ENCODE data around the gene HAUS3.
A peak's percentile ranks its signal among the peaks of the same experiment; 100 is the strongest.

The HAUS3 gene

DNA sequence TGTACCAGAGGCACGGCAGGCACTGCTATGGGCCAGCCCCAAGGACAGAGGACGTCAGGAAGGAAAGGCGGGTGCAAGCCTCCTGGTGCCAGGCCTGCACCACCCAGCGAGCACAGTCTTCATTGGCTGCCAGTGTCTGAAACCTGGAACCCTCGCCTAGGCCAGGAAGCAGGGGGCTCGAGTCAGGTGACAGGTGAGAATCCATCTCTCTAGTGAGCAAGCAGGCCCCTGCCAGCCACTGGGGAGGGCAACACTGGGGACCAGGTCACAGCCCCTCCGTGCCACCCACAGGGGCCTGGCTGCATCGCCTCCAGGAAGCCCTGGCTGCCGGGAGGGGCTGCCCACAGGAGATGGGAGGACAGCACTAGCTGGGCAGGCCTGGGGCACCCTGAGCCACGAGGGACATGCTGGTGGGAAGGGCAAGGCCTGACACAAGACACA, 6.9 kb upstream of the HAUS3 start:
- Histone ChIP-seq H3K27ac (ENCODE audit: extremely low read depth, low read depth, low read length) (no peak overlapping the region), H3K4me3 (ENCODE audit: low read depth, low read length) (no peak overlapping the region), H3K36me3 (ENCODE audit: control insufficient read depth in 2 of 2, insufficient read depth in 1 of 2, low read length in 2 of 2) (peaks cover 0 to 49% of the 10 kb centered on the region in 2 experiments; a peak in 1 of 3 replicates), H3K9me3 (ENCODE audit: control insufficient read depth, insufficient read depth, low read depth, low read length) (no peaks in the 10 kb centered on the region), H3K4me1 (ENCODE audit: control insufficient read depth, insufficient read depth, low read length) (no peaks in the 10 kb centered on the region)
- CTCF ChIA-PET: no interaction called here
- peak; percentile 31; the same call in 1 of the 2 replicates for TF ChIP-seq GLIS2 (tag by site-specific recombination; IDR thresholded peaks at IDR 0.05)
- TF ChIP-seq ZNF670 (tag by site-specific recombination; IDR thresholded peaks at IDR 0.05; ENCODE audit: low read depth): no peak
- POLR2A ChIA-PET: interaction anchor here (0.7 kb wide), 1 partner anchor 144 kb away, joined by 5 read pairs; no protein-coding TSS in a partner anchor

DNA sequence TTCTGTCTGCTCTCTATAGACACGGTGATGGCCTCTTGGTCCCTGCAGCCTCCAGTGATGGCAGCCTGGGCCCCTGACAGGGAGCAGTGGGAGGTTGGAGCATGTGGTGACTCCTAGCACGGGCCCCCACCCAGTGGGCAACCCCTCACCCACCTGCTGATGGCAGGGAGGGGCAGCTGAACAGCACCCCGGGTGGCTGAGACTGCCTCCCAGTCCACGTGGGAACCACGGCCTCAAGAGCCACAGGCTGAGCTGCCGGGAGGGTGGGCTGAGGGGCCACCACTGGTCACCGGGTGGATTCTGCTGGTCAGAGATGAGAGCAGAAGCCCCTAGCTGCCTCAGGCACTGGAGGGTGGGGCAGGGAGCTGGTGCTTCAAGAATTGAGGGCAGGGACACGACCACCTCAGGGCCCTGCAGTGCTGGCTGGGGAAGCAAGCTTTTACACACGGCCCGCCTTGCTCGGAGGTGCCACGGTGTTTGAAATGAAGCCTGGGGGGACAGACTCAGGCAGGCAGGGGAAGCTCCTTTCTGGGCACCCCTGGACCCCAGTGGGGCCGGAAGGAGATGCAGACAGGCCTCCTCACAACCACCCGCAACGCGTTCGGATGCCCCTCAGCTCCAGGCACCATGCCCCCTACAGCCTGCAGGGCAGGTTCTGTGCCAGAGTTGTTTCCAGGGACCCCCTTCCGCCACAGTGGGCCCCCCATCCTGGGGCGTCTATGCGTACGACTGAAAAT, 6.3 kb upstream of the HAUS3 start:
- ChIA-PET CTCF (no interaction called here), POLR2A (interaction anchor here (0.5 kb wide), 1 partner anchor 188 kb away, joined by 6 read pairs; no protein-coding TSS in a partner anchor)
- Histone ChIP-seq H3K4me3 (ENCODE audit: low read depth, low read length) (no peak overlapping the region), H3K27ac (ENCODE audit: extremely low read depth, low read depth, low read length) (no peak overlapping the region), H3K4me1 (ENCODE audit: control insufficient read depth, insufficient read depth, low read length) (no peaks in the 10 kb centered on the region), H3K36me3 (ENCODE audit: control insufficient read depth in 2 of 2, insufficient read depth in 1 of 2, low read length in 2 of 2) (peaks cover 0 to 43% of the 10 kb centered on the region in 2 experiments; a peak in 1 of 3 replicates), H3K9me3 (ENCODE audit: control insufficient read depth, insufficient read depth, low read depth, low read length) (no peaks in the 10 kb centered on the region)
- TF ChIP-seq ZIC2 (tag by site-specific recombination; IDR thresholded peaks at IDR 0.05): peak; percentile 86
- no peak for TF ChIP-seq MEIS1 (CRISPR knock-in tag; IDR thresholded peaks at IDR 0.05; ENCODE audit: borderline replicate concordance)

DNA sequence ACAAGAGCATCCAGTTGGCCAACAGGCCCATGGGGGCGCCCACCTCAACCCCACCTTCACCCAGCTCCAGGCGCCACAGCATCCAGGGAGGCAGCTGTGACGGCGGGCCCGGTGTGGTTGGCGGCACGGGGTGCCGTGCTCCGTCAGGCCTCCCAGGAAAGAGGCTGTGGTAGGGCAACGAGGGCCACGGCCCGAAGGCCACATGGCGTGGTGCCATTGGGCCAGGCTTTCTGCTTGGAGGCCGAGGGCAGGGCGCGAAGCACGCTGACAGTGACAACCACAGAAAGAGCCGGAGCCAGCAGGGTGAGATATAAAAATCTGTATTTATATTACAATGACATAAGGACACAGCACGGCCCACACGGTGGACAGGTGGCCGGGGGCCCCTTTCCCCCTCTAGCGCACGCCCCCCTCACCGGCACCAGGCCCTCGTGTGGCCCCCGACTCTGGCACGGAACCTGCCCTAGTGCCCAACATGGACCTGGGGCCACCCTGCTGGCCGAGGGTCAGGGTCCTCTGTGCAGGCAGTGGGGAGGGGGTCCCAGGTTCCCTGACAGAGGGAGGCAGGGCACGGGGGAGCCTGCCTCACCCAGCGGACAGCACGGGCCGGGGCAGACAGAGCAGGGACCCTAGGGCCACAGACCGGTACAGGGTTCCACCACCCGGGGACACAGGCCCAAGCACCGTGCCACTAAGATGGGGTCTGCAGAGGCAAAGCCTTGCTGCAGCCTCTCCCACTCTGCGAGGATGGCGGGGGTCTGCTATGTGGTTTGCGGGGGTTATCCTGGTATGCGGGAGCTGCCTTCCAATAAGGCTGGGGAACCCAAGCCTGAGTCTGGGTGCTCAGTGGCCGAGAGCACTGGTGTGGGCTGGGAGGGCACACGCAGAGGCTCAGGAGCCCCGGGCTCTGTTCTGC, 5.5 kb upstream of the HAUS3 start:
- ChIA-PET CTCF (no interaction called here), POLR2A (no interaction called here)
- TF ChIP-seq ZNF23 (tag by site-specific recombination; IDR thresholded peaks at IDR 0.05; ENCODE audit: borderline replicate concordance): no peak
- TF ChIP-seq ZNF660 (tag by site-specific recombination; IDR thresholded peaks at IDR 0.05): no peak
- no peak for TF ChIP-seq MEIS1 (CRISPR knock-in tag; IDR thresholded peaks at IDR 0.05; ENCODE audit: borderline replicate concordance)
- TF ChIP-seq ZNF621 (tag by site-specific recombination; IDR thresholded peaks at IDR 0.05): no peak
- TF ChIP-seq ZSCAN23 (tag by site-specific recombination; IDR thresholded peaks at IDR 0.05): no peak
- no peak for TF ChIP-seq ZNF416 (tag by site-specific recombination; IDR thresholded peaks at IDR 0.05)
- TF ChIP-seq, protein P1, sequence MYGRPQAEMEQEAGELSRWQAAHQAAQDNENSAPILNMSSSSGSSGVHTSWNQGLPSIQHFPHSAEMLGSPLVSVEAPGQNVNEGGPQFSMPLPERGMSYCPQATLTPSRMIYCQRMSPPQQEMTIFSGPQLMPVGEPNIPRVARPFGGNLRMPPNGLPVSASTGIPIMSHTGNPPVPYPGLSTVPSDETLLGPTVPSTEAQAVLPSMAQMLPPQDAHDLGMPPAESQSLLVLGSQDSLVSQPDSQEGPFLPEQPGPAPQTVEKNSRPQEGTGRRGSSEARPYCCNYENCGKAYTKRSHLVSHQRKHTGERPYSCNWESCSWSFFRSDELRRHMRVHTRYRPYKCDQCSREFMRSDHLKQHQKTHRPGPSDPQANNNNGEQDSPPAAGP (tag by site-specific recombination; IDR thresholded peaks at IDR 0.05): no peak
- TF ChIP-seq, protein P2, sequence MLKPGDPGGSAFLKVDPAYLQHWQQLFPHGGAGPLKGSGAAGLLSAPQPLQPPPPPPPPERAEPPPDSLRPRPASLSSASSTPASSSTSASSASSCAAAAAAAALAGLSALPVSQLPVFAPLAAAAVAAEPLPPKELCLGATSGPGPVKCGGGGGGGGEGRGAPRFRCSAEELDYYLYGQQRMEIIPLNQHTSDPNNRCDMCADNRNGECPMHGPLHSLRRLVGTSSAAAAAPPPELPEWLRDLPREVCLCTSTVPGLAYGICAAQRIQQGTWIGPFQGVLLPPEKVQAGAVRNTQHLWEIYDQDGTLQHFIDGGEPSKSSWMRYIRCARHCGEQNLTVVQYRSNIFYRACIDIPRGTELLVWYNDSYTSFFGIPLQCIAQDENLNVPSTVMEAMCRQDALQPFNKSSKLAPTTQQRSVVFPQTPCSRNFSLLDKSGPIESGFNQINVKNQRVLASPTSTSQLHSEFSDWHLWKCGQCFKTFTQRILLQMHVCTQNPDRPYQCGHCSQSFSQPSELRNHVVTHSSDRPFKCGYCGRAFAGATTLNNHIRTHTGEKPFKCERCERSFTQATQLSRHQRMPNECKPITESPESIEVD (tag by site-specific recombination; IDR thresholded peaks at IDR 0.05): no peak
- TF ChIP-seq, protein P3, sequence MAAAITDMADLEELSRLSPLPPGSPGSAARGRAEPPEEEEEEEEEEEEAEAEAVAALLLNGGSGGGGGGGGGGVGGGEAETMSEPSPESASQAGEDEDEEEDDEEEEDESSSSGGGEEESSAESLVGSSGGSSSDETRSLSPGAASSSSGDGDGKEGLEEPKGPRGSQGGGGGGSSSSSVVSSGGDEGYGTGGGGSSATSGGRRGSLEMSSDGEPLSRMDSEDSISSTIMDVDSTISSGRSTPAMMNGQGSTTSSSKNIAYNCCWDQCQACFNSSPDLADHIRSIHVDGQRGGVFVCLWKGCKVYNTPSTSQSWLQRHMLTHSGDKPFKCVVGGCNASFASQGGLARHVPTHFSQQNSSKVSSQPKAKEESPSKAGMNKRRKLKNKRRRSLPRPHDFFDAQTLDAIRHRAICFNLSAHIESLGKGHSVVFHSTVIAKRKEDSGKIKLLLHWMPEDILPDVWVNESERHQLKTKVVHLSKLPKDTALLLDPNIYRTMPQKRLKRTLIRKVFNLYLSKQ (tag by site-specific recombination; IDR thresholded peaks at IDR 0.05; ENCODE audit: borderline replicate concordance): no peak
- TF ChIP-seq ZNF670 (tag by site-specific recombination; IDR thresholded peaks at IDR 0.05; ENCODE audit: low read depth): no peak
- TF ChIP-seq ZNF239 (tag by site-specific recombination; IDR thresholded peaks at IDR 0.05): no peak
- TF ChIP-seq WT1 (tag by site-specific recombination; IDR thresholded peaks at IDR 0.05): no peak
- no peak for TF ChIP-seq ZNF223 (tag by site-specific recombination; IDR thresholded peaks at IDR 0.05)
- no peak for TF ChIP-seq ZBTB48 (tag by site-specific recombination; IDR thresholded peaks at IDR 0.05)

More for the DNA sequence above, 5.5 kb upstream of the HAUS3 start:
- Histone ChIP-seq H3K36me3 (ENCODE audit: control insufficient read depth in 2 of 2, insufficient read depth in 1 of 2, low read length in 2 of 2) (peaks cover 0 to 38% of the 10 kb centered on the region in 2 experiments; a peak in 1 of 3 replicates), H3K9me3 (ENCODE audit: control insufficient read depth, insufficient read depth, low read depth, low read length) (no peaks in the 10 kb centered on the region), H3K4me1 (ENCODE audit: control insufficient read depth, insufficient read depth, low read length) (no peaks in the 10 kb centered on the region), H3K27ac (ENCODE audit: extremely low read depth, low read depth, low read length) (no peak overlapping the region), H3K4me3 (ENCODE audit: low read depth, low read length) (no peak overlapping the region)

Data from HEK293 (cell line).